Mesenteric fat pad (tissue), 1 donor: ENCODE measurements around the gene C1orf105. TPM values are rescaled to one million over a fixed set of nuclear protein-coding genes. Genes with fewer than 3 reads are reported as not detected.
"Not testable (repeated sequence)": the region's sequence is repeated elsewhere in the genome, so short reads cannot be mapped to it uniquely, and the experiment has no call there.

Experiments used
- DNase-seq: peaks from one replicate; pipeline ENCODE4 v3.0.0-alpha.2; 2020; ENCODE audit warnings: low spot score
- long read RNA-seq: library from polyadenylated mRNA; unstranded; transcript quantifications from one replicate; pipeline ENCODE4 v2.0.0, GENCODE V29; 2020
- total RNA-seq: library from RNA; stranded (reverse); fragmentation: NEBNext Ultra II Directional; extraction: Animal tissue kit (Norgen Biotek cat#: 25700); gene quantifications from one replicate; pipeline ENCODE4 v1.2.1, GENCODE V29; 2021
- donor health status: DM: yes; HTN: yes; CAD: no.

C1orf105 gene
- not detected for total RNA-seq
- long read RNA-seq, result 0 reads

GRCh38 chr1:172420385-172420784 lies at the start of gene C1orf105:
Gene C1orf105, plus strand, starts transcription at chr1:172420685. Its CDS starts 201 bp downstream, at chr1:172420886.
- no peak for DNase-seq

GRCh38 chr1:172371646-172372045 lies 48.8 kb upstream of the C1orf105 start:
- not testable (repeated sequence) for DNase-seq

GRCh38 chr1:172373864-172374263 lies 46.6 kb upstream of the C1orf105 start:
- DNase-seq, result no peak

GRCh38 chr1:172375211-172375631 lies 45.3 kb upstream of the C1orf105 start:
- DNase-seq, result no peak

- no peak for DNase-seq
Measured at GRCh38 chr1:172376431-172376830, 44.1 kb upstream of the C1orf105 start.

- no peak for DNase-seq
Measured at GRCh38 chr1:172377565-172377964, 42.9 kb upstream of the C1orf105 start.

GRCh38 chr1:172378109-172378760 lies 42.2 kb upstream of the C1orf105 start:
- no peak for DNase-seq

GRCh38 chr1:172380441-172381244 lies 39.8 kb upstream of the C1orf105 start:
- no peak for DNase-seq

GRCh38 chr1:172381946-172382345 lies 38.5 kb upstream of the C1orf105 start:
- DNase-seq, result no peak

GRCh38 chr1:172382406-172382805 lies 38.1 kb upstream of the C1orf105 start:
- no peak for DNase-seq

GRCh38 chr1:172382990-172383389 lies 37.5 kb upstream of the C1orf105 start:
- DNase-seq, result no peak

GRCh38 chr1:172383536-172383935 lies 36.9 kb upstream of the C1orf105 start:
- DNase-seq, result no peak

GRCh38 chr1:172384656-172385055 lies 35.8 kb upstream of the C1orf105 start:
- DNase-seq, result no peak

GRCh38 chr1:172386046-172386445 lies 34.4 kb upstream of the C1orf105 start:
- DNase-seq, result no peak

GRCh38 chr1:172388490-172388889 lies 32.0 kb upstream of the C1orf105 start:
- no peak for DNase-seq

- DNase-seq, result no peak
Measured at GRCh38 chr1:172390301-172390682, 30.2 kb upstream of the C1orf105 start.

- DNase-seq, result no peak
Measured at GRCh38 chr1:172390683-172391551, 29.6 kb upstream of the C1orf105 start.

- DNase-seq, result no peak
Measured at GRCh38 chr1:172391976-172392375, 28.5 kb upstream of the C1orf105 start.

GRCh38 chr1:172393354-172393753 lies 27.1 kb upstream of the C1orf105 start:
- no peak for DNase-seq

- no peak for DNase-seq
Measured at GRCh38 chr1:172394141-172394751, 26.2 kb upstream of the C1orf105 start.

- DNase-seq, result no peak
Measured at GRCh38 chr1:172394811-172395210, 25.7 kb upstream of the C1orf105 start.
